ENCODE data around the gene C16orf87.
"Not testable (repeated sequence)": the region's sequence is repeated elsewhere in the genome, so short reads cannot be mapped to it uniquely, and the experiment has no call there.

C16orf87 gene

GRCh38 chr16:46793841-46794240 is 37.1 kb downstream of the C16orf87 start:
- DNase-seq = no peak

DNA sequence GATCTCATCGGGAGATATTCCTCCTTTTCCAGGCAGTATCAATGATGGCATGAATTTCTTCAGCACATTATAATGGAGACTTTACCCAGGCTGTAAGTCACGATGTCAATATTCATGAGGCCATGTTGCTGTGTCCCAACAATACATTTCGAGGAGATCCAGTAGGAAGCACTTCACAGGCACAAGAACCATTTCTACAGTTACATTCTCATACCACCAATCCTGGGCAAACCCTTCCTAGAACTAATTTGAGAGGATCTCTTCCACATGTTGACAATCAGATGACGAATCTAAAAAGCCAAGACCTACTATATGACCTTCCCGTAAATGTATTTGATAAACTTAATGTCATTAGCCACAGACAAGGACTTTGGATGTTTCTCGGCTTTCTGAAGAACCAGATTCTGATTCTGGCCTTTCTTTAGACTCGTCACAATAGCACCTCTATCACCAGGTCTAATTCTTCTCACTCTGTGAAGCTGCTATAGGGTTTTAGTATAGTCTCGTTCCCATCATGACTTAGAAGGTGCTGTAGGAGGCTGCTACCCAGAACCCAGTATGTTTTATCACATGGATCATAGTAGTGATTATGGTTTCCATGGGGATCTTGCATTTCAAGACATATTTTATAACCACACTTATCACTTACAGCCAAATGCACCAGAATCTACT is 40.2 kb downstream of the C16orf87 start:
- no peak for DNase-seq

- no peak for DNase-seq
Measured at GRCh38 chr16:46789499-46790414, 41.2 kb downstream of the C16orf87 start.

- no peak for DNase-seq
Measured at GRCh38 chr16:46788891-46789474, 42.0 kb downstream of the C16orf87 start.

DNA sequence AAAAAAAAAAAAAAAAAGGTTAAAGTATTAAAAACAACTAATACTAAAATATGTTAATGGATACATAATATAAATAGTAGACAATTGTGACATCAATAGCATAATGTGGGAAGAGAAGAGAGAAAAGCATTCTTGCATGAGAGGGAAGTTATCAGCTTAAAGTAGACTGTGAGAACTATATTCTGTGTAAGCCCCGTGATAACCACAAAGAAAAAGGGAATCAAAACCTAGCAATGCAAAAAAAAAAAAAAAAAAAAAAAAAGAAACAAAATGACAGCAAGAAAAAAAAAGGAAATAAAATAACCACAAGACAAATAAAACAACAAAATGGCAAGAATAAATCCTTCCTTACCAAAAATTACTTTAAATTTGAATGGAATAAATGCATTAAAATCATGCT is 43.1 kb downstream of the C16orf87 start:
- no peak for DNase-seq

DNA sequence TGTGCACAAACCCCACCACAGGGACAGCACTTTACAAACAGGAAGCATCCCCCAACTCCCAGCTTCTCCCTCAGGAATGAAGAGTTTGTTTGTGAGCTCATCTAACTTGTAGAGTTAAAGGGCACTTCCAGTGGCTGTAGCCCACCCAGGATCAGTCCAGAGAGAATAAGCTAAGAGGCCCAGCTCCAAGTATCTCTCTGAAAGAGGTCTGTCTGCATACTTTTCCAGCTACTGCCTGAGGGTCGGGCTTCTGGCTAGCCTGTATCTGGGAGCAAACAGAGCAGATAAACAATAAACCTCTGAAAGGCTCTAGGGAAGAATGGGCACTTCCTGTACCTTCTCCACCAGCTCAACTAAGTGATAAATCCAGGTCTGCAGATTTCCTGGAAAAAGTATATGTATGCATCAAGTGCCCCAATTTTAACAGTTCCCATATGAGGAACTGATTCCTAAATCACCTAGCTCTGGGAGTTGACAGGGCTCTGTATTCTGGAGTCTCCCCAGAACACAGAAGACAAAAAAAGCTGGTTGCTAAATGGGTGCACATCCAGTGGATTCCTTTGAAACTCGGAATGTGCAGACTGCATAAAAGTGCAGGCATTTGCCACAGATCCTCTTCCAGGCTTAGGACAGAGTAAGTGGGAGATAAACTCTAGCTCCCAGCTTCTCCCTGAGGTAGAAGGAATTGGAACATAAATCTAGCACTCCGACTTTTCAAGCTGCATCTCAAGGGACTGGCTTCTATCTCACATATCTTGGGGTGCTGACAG is 45.7 kb downstream of the C16orf87 start:
- no peak for DNase-seq

DNA sequence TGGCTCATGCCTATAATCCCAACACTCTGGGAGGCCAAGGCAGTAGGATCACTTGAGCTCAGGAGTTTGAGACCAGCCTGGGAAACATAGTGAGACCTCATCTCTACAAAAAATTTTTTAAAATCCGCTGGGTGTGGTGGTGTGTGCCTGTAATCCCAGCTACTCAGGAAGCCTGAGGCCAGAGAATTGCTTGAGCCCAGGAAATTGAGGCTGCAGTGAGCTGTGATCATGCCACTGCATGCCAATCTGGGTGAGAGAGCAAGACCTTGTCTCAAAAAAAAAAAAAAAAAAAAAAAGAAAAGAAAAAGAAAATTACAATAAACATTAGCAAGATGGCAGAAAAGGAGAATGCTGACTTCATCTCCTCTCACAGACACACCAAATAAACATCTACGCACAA is 46.4 kb downstream of the C16orf87 start:
- DNase-seq = not testable (repeated sequence)

GRCh38 chr16:46783800-46784199 is 47.2 kb downstream of the C16orf87 start:
- DNase-seq = no peak

DNA sequence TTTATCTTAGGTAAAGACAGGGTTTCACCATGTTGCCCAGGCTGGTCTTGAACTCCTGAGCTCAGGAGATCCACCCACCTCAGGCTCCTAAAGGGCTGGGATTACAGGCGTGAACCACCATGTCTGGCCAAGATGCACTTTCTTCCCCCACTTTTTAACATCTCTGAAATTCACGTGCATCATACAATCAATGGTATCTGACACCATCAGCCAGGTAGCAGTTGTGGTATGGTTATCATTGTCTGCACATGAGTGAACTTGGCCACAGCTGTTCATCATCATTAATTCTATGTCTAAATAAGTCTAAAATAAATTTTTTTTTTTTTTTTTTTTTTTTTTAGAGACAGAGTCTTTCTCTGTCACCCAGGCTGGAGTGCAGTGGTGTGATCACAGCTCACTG is 48.7 kb downstream of the C16orf87 start:
- DNase-seq = no peak

GRCh38 chr16:46777804-46778203 is 53.2 kb downstream of the C16orf87 start:
- DNase-seq = no peak

DNA sequence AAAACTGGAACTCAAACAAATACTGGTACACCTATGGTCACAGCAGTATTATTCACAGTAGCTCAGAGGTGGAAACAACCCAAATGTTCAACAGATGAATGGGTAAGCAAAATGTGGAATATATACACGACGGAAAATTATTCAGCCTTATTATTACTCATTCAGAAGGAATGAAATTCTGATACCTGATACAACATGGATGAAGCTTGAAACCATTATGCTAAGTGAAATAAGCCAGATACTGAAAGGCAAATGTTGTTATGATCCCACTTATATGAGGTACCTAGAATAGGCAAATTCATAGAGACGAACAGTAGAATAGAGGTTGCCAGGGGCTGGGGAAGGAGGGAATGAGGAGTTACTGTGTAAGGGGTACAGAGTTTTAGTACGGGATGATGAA is 55.8 kb downstream of the C16orf87 start:
- DNase-seq = no peak

- no peak for DNase-seq
Measured at GRCh38 chr16:46774743-46775177, 56.2 kb downstream of the C16orf87 start.

GRCh38 chr16:46772463-46772862 is 58.5 kb downstream of the C16orf87 start:
- no peak for DNase-seq

DNA sequence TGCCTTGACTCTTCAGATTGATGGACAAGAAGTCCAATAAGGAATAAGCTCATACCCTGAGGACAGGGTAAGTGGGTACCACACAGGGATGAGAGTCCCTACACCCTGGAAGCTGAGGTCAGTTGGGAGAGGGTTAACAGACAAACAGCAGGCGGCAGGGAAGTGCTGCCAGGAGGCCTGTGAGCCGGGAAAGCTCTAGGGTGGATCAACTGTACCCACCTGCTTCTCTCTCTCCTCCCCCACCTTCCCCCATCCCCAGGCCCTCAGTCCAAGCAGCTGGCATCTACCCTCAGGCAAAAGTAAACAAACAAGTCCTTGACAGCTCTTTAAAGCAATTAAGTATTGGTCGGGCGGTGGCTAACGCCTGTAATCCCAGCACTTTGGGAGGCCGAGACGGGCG is 62.2 kb downstream of the C16orf87 start:
- peak; percentile 81 for DNase-seq

DNA sequence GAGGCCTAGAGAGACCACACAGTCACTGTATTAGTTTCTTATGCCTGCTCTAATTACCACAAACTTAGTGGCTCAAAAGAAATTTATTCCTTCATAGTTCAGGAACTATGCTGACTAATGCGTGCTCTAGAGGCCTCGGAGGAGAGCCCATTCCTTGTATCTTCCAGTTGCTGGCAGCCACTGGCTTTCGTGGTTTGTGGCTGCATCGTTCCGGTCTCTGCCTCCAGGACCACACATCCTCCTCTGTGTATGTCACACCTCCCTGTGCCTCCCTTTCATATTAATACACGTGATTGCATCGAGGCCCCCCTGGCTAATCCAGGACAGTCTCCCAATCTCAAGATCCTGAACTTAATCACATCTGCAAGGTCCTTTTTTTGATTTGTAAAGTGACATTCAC is 65.9 kb downstream of the C16orf87 start:
- DNase-seq = no peak

GRCh38 chr16:46763147-46763546 is 67.8 kb downstream of the C16orf87 start:
- no peak for DNase-seq

DNA sequence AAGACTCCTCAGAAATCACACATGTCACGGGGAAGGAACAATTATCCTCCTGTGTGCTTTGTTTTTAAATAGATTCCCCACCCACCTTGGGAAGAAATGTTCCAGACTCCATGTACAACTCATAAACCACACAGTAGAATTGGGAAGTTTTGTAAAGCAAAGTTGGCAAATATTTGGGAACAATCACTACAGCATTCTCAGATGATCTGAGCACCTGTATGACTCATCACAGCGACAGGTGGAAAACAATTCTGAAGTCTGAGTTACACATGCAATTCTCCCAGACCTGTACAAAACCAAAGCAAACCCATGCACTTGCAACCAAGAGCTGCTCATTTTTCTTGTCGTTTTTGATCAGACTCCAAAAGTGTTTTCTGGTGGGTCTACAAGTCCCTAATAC is 68.4 kb downstream of the C16orf87 start:
- no peak for DNase-seq

DNA sequence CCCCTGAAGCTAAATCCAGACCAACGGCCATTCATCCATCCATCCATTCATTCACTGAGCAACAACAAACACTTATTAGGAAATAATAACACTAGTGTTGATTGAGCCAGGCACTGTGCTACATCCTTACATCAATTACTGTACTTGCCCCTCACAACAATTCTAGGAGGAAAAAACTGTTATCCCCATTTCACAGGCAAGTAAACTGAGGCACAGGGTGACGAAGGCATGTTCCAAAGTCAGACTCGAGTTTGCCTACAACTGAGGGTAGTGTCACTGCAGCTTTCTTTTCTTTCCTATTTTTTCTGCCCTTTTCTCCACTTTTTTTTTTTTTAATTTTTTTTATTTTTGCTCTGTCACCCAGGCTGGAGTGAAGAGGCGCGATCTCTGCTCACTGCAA is 71.7 kb downstream of the C16orf87 start:
- DNase-seq = no peak

DNA sequence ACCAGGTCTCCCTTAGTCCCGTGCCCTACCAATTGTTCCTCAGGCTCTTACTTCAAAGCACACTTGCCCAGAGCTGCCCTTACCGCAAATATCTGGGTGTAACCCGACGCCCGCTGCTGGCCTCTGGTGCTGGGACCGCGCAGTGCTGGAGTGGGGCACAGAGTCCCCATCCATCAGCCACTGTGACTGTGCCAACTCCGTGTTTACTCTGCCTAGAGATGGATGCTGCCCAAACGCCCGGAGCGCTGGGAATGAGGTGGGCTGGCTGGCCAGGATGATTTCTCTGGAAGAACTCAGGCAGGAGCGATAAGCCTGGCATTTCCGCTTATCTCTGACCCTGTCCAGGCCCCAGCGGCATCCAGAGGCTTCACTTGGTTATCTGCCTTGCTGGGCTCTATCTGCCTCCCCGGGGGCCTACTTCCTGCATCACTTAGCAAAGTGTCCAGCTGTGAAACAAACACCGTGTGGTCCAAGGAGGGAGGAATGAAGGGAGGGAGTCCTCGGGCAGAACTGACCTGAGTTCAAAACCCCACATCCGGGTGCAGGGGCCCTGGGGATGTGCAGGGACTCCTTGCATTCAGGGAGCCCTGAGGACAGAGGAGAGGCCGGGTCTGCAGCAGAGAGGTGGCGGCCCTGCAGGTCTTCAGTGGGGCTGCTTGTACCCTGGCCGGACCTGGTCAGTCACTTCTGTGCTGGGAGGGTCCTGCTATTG is 73.5 kb downstream of the C16orf87 start:
- DNase-seq = no peak

DNA sequence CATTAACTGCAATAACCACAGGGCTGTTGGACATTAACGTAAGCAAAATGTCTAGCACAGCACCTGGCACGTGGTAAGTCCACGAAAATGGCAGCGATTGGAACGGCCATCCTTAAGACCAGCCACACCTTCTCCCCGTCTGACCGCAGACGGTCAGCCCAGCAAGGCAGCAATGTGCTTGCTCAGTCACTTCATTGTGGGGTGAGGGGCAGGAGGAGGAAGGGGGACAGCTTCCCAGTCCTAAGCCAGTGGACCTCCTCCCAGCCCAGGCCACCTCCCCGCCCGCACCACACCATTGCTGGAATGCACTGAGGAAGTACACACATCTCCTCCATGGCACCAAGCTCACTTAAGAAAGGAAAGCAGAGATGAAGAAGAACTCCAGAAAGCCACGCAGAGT is 74.2 kb downstream of the C16orf87 start:
- DNase-seq = no peak

GRCh38 chr16:46753015-46753414 is 78.0 kb downstream of the C16orf87 start:
- DNase-seq = no peak

DNA sequence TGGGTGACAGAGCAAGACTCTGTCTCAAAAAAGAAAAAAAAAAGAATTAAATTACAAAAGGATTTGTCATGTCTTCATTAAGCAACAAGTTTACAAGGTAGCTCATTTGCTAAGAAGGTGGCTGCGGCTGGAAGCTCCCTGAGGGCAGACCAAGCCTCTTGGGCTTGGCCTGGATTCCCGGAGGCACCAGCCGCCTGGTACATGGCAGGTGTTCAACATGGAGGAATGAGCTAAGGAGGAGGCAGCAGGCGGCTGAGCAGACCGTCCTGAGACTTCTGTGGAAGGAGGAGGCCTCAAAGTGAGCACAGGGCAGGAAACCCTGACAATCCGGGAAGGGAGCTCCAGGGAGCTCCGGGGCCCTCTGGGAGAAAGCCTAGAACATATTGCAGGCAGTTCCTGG is 79.6 kb downstream of the C16orf87 start:
- no peak for DNase-seq

All from NCI-H1417 treated with DMSO at 0.1 percent for 48 hours (cell line).